IPS-18c (cell line): ENCODE results near the gene MEFV.
"Not testable (repeated sequence)": the region's sequence is repeated elsewhere in the genome, so short reads cannot be mapped to it uniquely, and the experiment has no call there.

Experiments used
- H3K4me3 ChIP-seq: 2 replicates; pipeline ENCODE4 v1.7.0; 2013; ENCODE audit warnings: low read depth, mild to moderate bottlenecking, low read length, moderate library complexity; ENCODE audit not compliant: insufficient read depth
- H3K9me3 ChIP-seq: one replicate; pipeline ENCODE4 v1.6.1; 2013; ENCODE audit warnings: mild to moderate bottlenecking, low read length, moderate library complexity; ENCODE audit not compliant: control insufficient read depth, insufficient read depth

The MEFV gene

GRCh38 chr16:3197694-3198333, 58.6 kb downstream of the MEFV start:
- not testable (repeated sequence) for H3K9me3 ChIP-seq, H3K4me3 ChIP-seq

GRCh38 chr16:3195975-3196374, 60.5 kb downstream of the MEFV start:
- H3K9me3 ChIP-seq: peaks cover 3% of the 10 kb centered on the region
- no peak overlapping the region for H3K4me3 ChIP-seq

- Histone ChIP-seq H3K4me3 (no peak overlapping the region), H3K9me3 (peaks cover 3% of the 10 kb centered on the region)
These were observed 61.6 kb downstream of the MEFV start for GRCh38 chr16:3194792-3195191.

- peaks cover 2% of the 10 kb centered on the region for H3K9me3 ChIP-seq
These were observed 62.9 kb downstream of the MEFV start for GRCh38 chr16:3193221-3194212.

GRCh38 chr16:3192476-3193019, 63.9 kb downstream of the MEFV start:
- Histone ChIP-seq H3K4me3 (no peak overlapping the region), H3K9me3 (no peaks in the 10 kb centered on the region)

More at GRCh38 chr16:3193221-3194212, 62.9 kb downstream of the MEFV start:
- H3K4me3 ChIP-seq: no peak overlapping the region
